OCI-LY3 (cell line): ENCODE measurements around the gene REEP3.

Experiments used
- H2AFZ ChIP-seq: fragments of 200-600, 300-600 bp; shearing (Covaris generic); 2 replicates; pipeline ENCODE4 v1.6.0; 2014; ENCODE audit warnings: antibody characterized with exemption, low read depth, low read length
- H3K27ac ChIP-seq: fragments of 200-600, 300-600 bp; sonication (generic); 2 replicates; pipeline ENCODE4 v1.5.1; 2014; ENCODE audit warnings: mild to moderate bottlenecking, low read length, moderate library complexity, mixed read lengths
- H3K27me3 ChIP-seq: fragments of 200-600, 300-600 bp; sonication (generic); 2 replicates; pipeline ENCODE4 v1.6.1; 2014; ENCODE audit warnings: low read depth, low read length, mixed read lengths
- H3K36me3 ChIP-seq: fragments of 200-600, 300-600 bp; sonication (generic); replicated peaks from 2 replicates; pipeline ENCODE3; 2014; ENCODE audit warnings: low read depth, low read length, mixed read lengths
- H3K4me1 ChIP-seq: fragments of 300-600, 200-600 bp; sonication (generic); 2 replicates; pipeline ENCODE4 v1.6.1; 2014; ENCODE audit warnings: low read length, mixed read lengths
- H3K4me2 ChIP-seq: fragments of 200-600, 300-600 bp; sonication (generic); 2 replicates; pipeline ENCODE4 v1.6.1; 2014; ENCODE audit warnings: low read length, mixed read lengths
- H3K4me3 ChIP-seq: fragments of 300-600, 200-600 bp; sonication (generic); 2 replicates; pipeline ENCODE4 v1.5.1; 2014; ENCODE audit warnings: antibody characterized with exemption, mild to moderate bottlenecking, low read length, moderate library complexity
- H3K79me2 ChIP-seq: fragments of 300-600, 200-600 bp; shearing (Covaris generic); 2 replicates; pipeline ENCODE4 v1.6.1; 2014; ENCODE audit warnings: mild to moderate bottlenecking, low read length, mixed read lengths
- H3K9ac ChIP-seq: fragments of 300-600, 200-600 bp; shearing (Covaris generic); 2 replicates; pipeline ENCODE4 v1.6.0; 2014; ENCODE audit warnings: mild to moderate bottlenecking, low read length, moderate library complexity
- H3K9me3 ChIP-seq: fragments of 200-600, 300-600 bp; shearing (Covaris generic); 2 replicates; pipeline ENCODE4 v1.6.1; 2014; ENCODE audit warnings: low read length, mixed read lengths; ENCODE audit not compliant: insufficient read depth
- H4K20me1 ChIP-seq: fragments of 200-600, 300-600 bp; sonication (generic); 2 replicates; pipeline ENCODE4 v1.6.1; 2016; ENCODE audit warnings: low read length, mixed read lengths; ENCODE audit not compliant: insufficient read depth
- CTCF ChIP-seq: fragments of 200-600, 300-600 bp; sonication (generic); IDR thresholded peaks from 2 replicates; pipeline ENCODE4 v1.5.1; 2014; ENCODE audit warnings: antibody characterized with exemption, low read length, low read depth
- EZH2phosphoT487 ChIP-seq: fragments of 200-600 bp; shearing (Covaris generic); IDR thresholded peaks from 2 replicates; pipeline ENCODE4 v1.6.1; 2018; ENCODE audit warnings: antibody characterized with exemption, mixed run types, low read depth

The REEP3 gene

GRCh38 chr10:63630085-63630930 lies 109.1 kb downstream of the REEP3 start:
- H3K79me2 ChIP-seq, result no peaks in the 10 kb centered on the region
- H3K9ac ChIP-seq, result peak overlapping the region; percentile 74
- peaks cover 18% of the 10 kb centered on the region for H3K27me3 ChIP-seq
- H4K20me1 ChIP-seq, result no peaks in the 10 kb centered on the region
- TF ChIP-seq CTCF (no peak), EZH2phosphoT487 (no peak)
- H3K9me3 ChIP-seq, result no peaks in the 10 kb centered on the region
- H3K4me2 ChIP-seq, result peak overlapping the region; percentile 99
- peak overlapping the region; percentile 85 for H3K4me3 ChIP-seq
- peak overlapping the region; percentile 96 for H2AFZ ChIP-seq
- no peaks in the 10 kb centered on the region for H3K36me3 ChIP-seq
- H3K4me1 ChIP-seq, result peaks cover 21% of the 10 kb centered on the region
- H3K27ac ChIP-seq, result peak overlapping the region; percentile 78

GRCh38 chr10:63630931-63631680 lies 109.9 kb downstream of the REEP3 start:
- Histone ChIP-seq H3K4me2 (peak overlapping the region; percentile 99), H3K79me2 (no peaks in the 10 kb centered on the region), H4K20me1 (no peaks in the 10 kb centered on the region), H3K9me3 (no peaks in the 10 kb centered on the region), H3K27me3 (peaks cover 19% of the 10 kb centered on the region), H3K4me3 (peak overlapping the region; percentile 85), H3K27ac (no peak overlapping the region), H2AFZ (peak overlapping the region; percentile 63), H3K36me3 (no peaks in the 10 kb centered on the region), H3K4me1 (peaks cover 17% of the 10 kb centered on the region), H3K9ac (peak overlapping the region; percentile 59)
- TF ChIP-seq EZH2phosphoT487 (no peak), CTCF (no peak)

- Histone ChIP-seq H3K4me2 (no peak overlapping the region), H4K20me1 (no peaks in the 10 kb centered on the region), H2AFZ (no peak overlapping the region), H3K4me3 (no peak overlapping the region), H3K9ac (no peak overlapping the region), H3K27me3 (peaks cover 19% of the 10 kb centered on the region), H3K4me1 (peaks cover 15% of the 10 kb centered on the region), H3K9me3 (no peaks in the 10 kb centered on the region), H3K27ac (no peak overlapping the region), H3K79me2 (no peaks in the 10 kb centered on the region), H3K36me3 (no peaks in the 10 kb centered on the region)
- TF ChIP-seq EZH2phosphoT487 (no peak), CTCF (no peak)
Observed at GRCh38 chr10:63631991-63632390, 110.8 kb downstream of the REEP3 start.
